Fibroblast of skin of scalp (primary cell): ENCODE data around the gene AMFR.
A peak's percentile ranks its signal among the peaks of the same experiment; 100 is the strongest.

Source experiments
- DNase-seq: peaks from one replicate; pipeline ENCODE4 v3.0.0-alpha.2; 2013

The AMFR gene

GRCh38 chr16:56329887-56330286, 95.5 kb downstream of the AMFR start:
- no peak for DNase-seq

- no peak for DNase-seq
Measured at GRCh38 chr16:56328276-56329022, 96.9 kb downstream of the AMFR start.

- DNase-seq: no peak
Measured at GRCh38 chr16:56327929-56328258, 97.5 kb downstream of the AMFR start.

GRCh38 chr16:56327071-56327928, 98.0 kb downstream of the AMFR start:
- no peak for DNase-seq

- no peak for DNase-seq
Measured at GRCh38 chr16:56325956-56326355, 99.4 kb downstream of the AMFR start.

GRCh38 chr16:56324406-56324805, 100.9 kb downstream of the AMFR start:
- DNase-seq: no peak

- DNase-seq: no peak
Measured at GRCh38 chr16:56321571-56321970, 103.8 kb downstream of the AMFR start.

GRCh38 chr16:56320811-56321558, 104.4 kb downstream of the AMFR start:
- DNase-seq: no peak

GRCh38 chr16:56320056-56320455, 105.3 kb downstream of the AMFR start:
- no peak for DNase-seq

GRCh38 chr16:56319376-56319775, 106.0 kb downstream of the AMFR start:
- no peak for DNase-seq

GRCh38 chr16:56318827-56319140, 106.6 kb downstream of the AMFR start:
- no peak for DNase-seq

GRCh38 chr16:56317998-56318826, 107.1 kb downstream of the AMFR start:
- peak; percentile 82 for DNase-seq

GRCh38 chr16:56316545-56316944, 108.8 kb downstream of the AMFR start:
- DNase-seq: no peak

GRCh38 chr16:56315955-56316354, 109.4 kb downstream of the AMFR start:
- no peak for DNase-seq

GRCh38 chr16:56314244-56314850, 111.0 kb downstream of the AMFR start:
- DNase-seq: no peak

GRCh38 chr16:56312556-56312955, 112.8 kb downstream of the AMFR start:
- no peak for DNase-seq

GRCh38 chr16:56312028-56312300, 113.4 kb downstream of the AMFR start:
- DNase-seq: no peak
